T-helper 2 cell treated with Interferon-gamma antibody and Interleukin-4, amounts not matched to agents 100 ng/mL and 5 ng/mL, for 36 hours (primary cell): ENCODE measurements around the gene TBP. TPM values are rescaled to one million over a fixed set of nuclear protein-coding genes. Genes with fewer than 3 reads are reported as not detected.
"Not testable (repeated sequence)": the region's sequence is repeated elsewhere in the genome, so short reads cannot be mapped to it uniquely, and the experiment has no call there.

ENCODE experiments used
- intact Hi-C: fragments of 100-400 bp; cut with micrococcal nuclease; formaldehyde crosslinking; loops from one replicate; pipeline ENCODE4 v1.15.1; 2023
- total RNA-seq: library from RNA; stranded (reverse); gene quantifications from 2 replicates; pipeline ENCODE4 v1.2.3, GENCODE V29; 2022

Gene TBP
- total RNA-seq, 1 donor from 2014 or later = 22.1 TPM

- intact Hi-C loops = no loop called here
Observed at GRCh38 chr6:170597278-170597677, 43.1 kb downstream of the TBP start.

DNA sequence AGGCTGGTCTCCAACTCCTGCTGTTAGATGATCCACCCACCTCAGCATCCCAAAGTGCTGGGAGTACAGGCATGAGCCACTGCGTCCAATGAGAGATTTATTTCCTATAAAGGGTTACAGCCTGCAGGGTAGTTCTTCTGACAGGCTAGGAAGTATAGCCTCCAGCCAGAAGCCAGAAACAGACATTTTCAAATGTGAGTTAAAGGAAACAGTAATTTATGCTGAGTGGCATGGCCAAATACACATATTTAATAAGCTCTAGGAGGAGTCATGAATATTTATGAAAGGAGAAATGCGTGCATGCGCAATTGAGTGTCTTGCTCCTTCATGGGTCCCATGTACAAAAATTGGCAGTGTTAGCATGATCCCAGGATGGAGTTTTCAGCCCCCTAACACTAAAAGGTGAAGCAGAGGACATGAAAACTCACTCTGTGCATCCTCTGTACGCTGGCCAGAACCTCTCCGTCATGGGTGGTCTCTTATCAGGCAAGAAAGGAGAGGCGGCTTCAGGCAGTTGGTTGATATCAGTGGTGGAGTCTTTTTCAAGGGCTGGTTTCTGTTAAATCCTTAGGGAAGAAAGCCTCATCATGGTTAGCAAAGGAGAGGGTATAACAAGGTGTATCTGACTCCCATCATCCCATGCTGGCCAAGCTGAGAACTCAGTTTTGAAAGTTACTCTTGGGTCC is 51.5 kb downstream of the TBP start:
- intact Hi-C loops = no loop called here

GRCh38 chr6:170609225-170609624 is 55.1 kb downstream of the TBP start:
- intact Hi-C loops = not testable (repeated sequence)

GRCh38 chr6:170612256-170612804 is 58.2 kb downstream of the TBP start:
- intact Hi-C loops = not testable (repeated sequence)

- intact Hi-C loops = not testable (repeated sequence)
Observed at GRCh38 chr6:170616020-170616554, 61.9 kb downstream of the TBP start.

Other genes with a start within 250 kb of the TBP start
- gene FAM120B, start 247.6 kb upstream of the TBP start, total RNA-seq = 25.2 and 25.5 TPM in 2 replicates
- 186 TPM in 2 replicates for gene PSMB1, start 1.1 kb upstream of the TBP start, total RNA-seq
- gene PDCD2, start 30.3 kb downstream of the TBP start, total RNA-seq = 87.8 and 89.1 TPM in 2 replicates